Right ventricle myocardium superior (tissue), 1 donor: ENCODE measurements around the gene PARL. TPM values are rescaled to one million over a fixed set of nuclear protein-coding genes. Genes with fewer than 3 reads are reported as not detected.

ENCODE experiments used
- ATAC-seq: fragments of 200-7000 bp; cut with Tn5 transposase; one replicate; pipeline ENCODE4 v1.9.1; 2020; ENCODE audit warnings: mild to moderate bottlenecking; ENCODE audit not compliant: poor library complexity
- DNase-seq: peaks from one replicate; pipeline ENCODE4 v3.0.0-alpha.2; 2020
- intact Hi-C: fragments of 100-400 bp; cut with DNase I; formaldehyde crosslinking; loops from one replicate; pipeline ENCODE4 v1.11.2; 2022
- total RNA-seq: library from RNA; stranded (reverse); fragmentation: NEBNext Ultra II Directional; extraction: Animal tissue kit (Norgen Biotek cat#: 25700); gene quantifications from one replicate; pipeline ENCODE4 v1.2.1, GENCODE V29; 2021
- donor health status: DM: no; HTN: yes; CAD: no; lungs with severe emphysema.

PARL gene
- total RNA-seq, 1 donor from 2014 or later: 57.2 TPM

DNA sequence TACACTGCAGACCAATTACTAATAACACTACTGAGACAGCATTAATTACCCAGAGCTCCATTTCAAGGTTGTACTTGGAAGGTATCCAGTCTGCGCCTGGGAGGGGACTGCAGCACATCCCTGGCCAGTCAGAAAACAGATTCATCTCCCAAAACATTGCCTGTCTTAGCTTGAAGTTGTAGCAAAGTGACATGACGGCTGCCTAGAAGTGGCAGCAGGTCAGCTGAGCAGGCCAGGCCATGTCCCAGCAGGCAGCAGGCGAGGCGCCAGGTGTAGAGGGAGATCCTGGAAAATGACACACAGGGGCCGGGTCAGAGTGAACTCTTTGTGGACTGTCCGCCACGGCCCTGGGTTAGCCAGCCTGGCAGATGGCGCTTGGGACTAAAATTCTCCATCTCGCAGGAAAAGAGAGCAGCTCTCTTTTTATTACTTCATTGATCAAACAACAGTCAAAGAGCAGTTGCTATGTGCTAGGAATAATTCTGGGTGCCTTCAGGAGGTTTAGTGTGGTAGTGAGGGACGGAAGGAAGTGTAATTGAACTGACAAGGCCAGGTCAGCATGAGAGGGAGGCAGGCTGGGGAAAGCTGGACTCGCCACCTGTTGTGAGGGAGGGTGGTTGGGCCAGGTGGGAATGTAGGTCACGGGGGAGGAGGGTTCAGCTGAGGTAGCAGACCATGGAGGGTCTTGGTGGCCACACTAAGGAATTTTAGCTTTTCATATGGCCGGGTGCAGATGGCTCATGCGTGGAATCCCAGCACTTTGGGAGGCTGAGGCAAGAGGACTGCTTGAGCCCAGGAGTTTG is 58.0 kb downstream of the PARL start:
- ATAC-seq: peak; percentile 56
- intact Hi-C loops: no loop called here
- no peak for DNase-seq

DNA sequence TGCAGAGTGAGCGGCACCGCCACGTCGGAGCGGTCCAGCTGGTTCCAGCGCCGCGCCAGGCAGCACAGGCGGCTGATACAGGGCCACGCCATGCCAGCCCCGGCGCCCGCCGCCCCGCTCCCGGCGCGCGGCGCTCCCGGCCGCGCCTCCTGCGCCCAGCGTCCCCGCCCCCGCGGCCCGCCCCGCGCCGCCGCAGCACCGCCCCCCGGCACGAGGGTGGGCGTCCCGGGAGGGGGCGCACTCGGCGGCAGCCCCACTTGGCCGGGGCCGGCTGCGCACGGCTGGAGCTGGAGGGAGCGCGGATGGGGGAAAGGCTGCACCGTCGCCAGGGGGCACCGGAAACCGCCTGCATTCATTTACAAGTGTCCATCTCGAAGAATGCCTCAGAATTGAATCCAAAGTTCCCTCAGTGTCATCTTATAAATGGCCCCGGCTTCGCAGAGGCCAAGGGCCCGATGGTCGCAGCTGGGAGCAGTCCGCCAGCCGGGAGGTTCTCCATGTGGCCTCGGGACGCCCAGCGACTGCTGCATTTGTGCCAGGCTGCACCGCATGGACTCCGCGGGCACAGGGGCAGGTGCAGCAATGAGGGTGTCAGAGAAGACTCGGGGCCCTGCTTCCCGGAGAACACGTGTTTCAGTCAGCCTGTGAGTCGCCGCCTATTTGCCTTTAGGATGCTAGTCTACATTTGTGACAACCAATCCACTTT is 59.1 kb downstream of the PARL start, which contains the start of gene MAP6D1:
Gene MAP6D1, minus strand, starts transcription at position 122 of the 706 bp plus-strand sequence. Its CDS starts 30 bp downstream, at position 92.
- intact Hi-C loops: no loop called here
- DNase-seq (peak; percentile 60), ATAC-seq (peak; percentile 58)

DNA sequence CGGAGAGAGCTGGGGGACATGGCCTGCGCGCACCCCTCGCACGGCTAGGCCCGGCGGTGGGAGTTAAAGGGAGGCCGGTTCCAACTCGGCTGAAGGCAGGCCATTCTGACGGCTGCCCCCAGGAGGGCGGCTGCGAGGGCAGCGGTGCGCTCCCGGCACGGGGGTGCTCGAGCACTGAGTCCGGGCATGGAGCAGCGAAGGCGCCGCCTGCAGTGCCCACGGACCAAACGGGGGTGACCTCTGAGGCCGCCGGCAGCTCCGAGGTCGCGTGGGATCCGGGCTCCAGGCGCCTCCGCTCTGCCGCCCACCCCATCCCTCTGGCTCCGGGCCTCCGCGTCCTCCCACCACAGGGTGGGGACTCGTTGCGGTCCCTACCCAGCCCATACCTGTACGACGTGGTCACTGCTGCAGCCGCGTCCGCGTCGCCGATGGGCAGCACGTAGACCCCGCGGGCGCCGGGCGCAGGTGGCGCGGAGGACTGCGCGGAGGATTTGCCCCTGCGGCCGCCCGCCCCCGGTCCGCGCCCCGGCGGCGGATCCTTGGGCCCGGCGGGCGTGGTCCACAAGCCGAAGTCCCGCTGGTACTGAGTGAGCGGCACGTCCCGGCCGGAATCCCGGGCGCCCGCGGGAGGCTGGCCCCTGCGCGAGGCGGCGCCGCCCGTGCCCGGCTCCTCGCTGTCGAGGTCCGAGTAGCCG is 59.8 kb downstream of the PARL start:
- ATAC-seq (peak; percentile 38), DNase-seq (no peak)
- intact Hi-C loops: no loop called here

DNA sequence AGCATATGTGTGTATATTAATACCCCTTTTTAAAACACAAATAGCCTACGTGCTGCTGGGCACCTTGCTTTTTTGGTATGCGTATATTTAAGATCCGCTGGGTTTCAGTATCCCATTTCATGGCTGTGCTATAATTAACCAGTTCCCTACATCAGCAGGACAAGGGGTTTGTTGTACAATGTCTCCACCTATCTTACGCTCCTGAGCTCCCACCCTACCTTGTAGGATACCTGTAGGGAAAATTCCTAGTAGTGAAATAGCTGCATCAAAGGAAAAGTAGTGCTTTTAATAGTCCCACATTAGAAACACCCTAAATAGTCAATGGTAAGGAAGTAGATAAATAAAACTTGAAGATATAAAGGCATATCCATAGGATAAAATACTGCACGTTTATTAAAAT is 60.7 kb downstream of the PARL start:
- DNase-seq (no peak), ATAC-seq (no peak)
- intact Hi-C loops: no loop called here

DNA sequence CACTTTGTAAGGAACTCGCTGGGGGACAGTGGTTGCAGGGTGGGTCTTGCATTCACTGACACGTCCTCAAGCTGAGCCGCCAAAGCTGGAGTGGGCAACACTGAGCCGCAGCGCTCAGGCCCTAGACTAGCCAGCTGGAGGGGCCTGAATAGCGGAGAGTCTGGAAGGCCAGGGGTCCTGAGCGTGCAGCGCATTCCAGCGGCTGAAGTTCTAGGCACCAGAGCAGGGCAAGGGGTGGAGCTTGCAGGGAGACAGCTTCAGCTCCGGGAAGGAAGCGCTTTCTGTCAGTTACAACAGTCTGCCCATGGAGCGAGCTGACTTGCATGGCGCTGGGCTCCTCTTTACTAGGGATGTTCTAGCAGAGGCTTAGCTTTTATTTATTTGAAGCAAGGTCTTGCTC is 62.0 kb downstream of the PARL start:
- no peak for DNase-seq
- intact Hi-C loops: no loop called here
- ATAC-seq: no peak

DNA sequence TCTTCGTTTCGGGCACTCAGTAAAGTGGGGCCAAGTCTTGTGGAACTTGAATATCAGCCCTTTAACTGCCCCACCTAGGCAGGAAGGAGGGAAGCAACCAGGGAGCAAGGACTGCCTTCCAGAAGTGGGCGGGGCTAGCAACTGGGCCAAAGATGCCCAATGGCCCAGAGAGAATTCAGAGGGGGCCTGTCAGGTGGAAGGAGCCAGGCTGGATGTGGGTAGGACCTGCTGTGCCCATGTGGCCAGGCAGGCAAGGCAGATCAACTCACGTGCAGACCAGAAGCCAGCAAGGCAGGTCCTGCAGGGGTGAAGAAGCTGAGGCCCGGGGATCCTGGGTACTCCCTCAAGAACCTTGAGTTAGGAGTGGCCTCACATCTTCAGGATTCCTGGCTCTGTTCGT is 64.8 kb downstream of the PARL start:
- intact Hi-C loops: no loop called here
- DNase-seq: no peak
- ATAC-seq: no peak

DNA sequence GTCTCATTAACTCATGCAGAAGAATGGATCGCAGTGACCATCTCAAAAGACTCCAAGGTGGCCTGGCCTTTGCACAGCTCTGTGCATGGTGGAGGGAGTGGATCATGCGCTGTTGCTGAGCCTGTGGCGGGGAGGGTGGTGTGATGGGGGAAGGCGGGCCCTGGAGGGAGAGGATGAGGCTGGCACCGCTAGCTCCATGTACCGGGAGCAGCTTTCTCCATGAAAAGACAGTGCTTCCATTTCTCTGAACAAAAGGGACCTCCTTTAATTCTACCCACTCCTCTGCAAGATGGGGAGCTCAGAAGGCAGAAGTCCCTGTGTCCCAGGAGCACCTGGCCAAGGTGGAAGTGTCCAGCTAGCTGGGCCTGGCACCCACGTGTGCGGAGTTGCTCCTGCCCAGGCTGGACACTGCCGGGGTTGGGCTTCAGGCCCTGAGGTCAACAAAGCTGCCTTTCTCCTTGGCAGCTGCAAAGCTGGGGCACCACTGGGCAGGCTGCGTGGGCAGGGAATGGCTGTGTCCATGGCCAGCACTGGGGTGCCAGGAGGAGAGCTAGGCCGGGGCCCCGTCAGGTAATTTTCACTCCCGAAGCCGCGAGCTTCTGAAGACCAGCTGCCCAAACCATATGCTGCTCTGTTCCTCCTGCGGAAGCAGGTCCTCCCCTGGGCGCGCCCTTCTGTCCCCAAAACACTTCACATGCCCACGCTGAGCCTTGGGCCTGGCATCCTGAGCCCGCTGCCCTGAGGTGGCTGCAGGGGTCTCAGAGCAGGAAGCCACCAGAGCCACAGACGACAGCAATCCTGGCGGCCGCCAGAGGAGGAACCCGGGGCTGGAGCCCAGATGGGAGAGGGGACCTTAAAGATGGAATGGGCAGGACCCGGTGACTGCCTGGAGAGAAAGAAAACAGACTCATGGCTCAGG is 65.7 kb downstream of the PARL start:
- DNase-seq (no peak), ATAC-seq (no peak)
- intact Hi-C loops: no loop called here

DNA sequence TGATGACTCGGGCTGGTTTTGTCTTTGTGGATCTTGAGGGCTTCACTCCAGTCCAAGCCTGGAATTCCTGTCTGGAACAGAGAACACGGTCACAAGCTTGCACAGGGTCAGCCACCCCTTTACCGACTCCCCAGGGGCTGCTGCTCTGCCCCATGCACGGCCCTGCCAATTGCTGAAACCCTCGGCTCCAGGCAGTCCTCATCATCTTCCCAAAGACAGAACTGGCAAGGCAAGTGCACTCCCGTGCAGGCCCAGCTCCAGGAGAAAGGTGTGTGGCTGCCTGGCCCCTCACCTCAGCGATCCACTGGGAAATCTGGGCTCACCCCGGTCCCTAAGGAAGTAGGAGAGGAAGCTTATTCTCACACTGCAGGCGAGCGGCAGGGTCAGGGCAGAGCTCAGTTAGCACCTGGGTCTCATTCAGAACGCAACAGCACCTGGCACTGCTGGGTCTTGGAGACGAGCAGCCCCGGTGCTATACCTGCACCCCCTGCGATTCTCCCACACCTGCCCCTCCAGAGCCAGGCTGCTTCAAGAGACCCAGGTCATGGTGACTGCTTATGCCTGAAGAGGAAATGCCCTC is 66.5 kb downstream of the PARL start:
- intact Hi-C loops: no loop called here
- ATAC-seq (no peak), DNase-seq (no peak)

DNA sequence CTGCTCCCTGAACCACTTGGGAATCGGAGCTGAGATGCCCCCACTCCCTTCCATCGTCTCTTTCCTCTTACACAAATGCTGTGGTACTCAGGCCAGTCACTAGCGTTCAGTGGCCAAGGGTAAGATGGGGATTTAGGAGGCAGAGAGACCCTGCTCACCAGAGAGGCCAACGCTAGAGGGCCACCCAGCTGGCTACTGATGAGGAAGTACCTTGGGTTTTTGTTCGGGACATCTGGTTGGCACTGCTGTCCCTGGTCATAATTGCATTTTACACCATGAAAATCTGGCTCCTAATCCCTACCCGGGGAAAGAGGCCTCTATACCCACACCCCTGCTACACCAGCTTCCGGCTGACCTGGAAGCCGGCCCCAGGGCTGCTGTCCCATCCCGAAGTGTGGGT is 67.0 kb downstream of the PARL start:
- intact Hi-C loops: no loop called here
- DNase-seq (no peak), ATAC-seq (no peak)

DNA sequence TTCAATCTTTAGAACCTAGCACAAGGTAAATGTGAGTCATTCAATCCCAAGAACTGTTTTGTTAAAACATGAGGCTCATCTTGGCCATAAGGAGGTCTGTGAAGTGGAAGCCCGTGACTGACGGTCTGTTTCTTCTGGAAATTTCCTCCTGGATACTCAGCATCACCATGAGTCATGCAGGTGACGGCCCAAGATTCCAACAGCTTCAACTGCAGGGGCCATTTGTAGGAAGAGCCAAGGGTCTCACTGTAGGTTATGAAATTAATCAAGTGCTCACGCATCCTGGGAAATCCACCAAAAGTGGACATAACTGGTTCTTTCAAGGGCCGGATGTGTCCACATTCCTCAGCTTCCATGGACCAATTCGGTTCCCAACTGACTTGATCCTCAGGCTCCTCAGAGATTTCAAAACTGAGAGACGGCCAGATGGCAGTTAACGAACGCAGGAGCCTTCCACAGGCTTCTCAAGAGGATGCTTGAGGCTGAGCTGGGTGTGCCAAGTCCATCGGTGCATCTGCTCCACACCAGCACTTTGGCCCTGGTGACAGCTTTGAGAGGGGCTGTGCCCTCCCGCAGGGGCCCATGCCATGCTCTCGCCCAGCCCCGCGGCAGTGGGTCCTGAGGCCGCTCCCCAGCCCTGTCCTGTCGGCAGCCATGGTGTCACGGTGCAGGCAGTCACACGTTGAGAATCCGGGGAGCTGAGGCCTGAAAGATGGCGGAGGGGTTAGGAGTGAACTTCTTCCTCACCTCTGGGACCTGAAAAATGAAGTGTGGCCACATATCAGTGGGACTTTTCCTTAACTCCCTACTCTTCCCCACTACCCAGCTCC is 67.8 kb downstream of the PARL start:
- DNase-seq (no peak), ATAC-seq (no peak)
- intact Hi-C loops: no loop called here

DNA sequence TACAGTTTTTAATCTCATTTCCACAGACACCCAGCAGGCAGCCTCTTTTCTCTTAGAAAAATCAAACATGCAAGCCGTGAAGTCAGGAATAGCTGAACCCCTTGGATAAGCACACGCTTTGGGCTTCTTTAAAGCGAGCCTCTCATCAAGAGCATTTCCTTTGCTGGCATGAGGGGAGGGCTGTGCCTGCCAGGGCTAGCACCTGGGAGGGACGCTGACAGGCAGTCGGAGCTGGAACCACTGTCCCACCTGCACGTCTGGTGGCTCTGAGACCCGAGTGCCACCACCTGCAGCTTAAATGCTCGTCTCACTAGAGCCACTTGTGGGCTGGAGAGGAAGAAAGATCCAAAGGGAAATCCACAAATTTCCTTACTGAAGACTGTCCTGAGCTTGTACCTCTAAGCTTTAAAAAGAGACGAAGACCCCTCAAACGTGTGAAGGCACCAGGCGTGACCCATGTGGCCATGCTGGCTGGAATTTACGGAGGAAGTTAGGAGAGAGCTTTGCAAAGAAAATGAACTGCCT is 68.7 kb downstream of the PARL start:
- no peak for ATAC-seq
- intact Hi-C loops: no loop called here
- no peak for DNase-seq

DNA sequence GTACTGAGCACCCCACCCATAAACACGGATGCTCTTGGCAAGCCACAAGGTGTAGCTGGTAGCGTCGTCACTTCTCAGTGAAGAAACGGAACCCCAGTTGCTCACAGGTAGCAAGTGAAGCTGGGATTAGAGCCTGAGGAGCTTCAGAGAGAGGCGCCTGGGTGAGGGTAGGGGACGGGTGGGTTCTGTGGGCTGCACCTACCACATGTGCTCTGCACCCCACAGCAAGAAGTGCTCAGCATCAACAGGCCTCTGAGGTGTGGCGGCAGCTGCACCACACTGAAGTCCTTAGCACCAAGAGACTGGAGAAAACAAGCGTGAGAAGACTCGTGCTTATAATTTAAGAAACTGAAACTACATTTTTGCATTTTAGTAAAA is 69.1 kb downstream of the PARL start:
- DNase-seq: no peak
- ATAC-seq: no peak
- intact Hi-C loops: no loop called here

DNA sequence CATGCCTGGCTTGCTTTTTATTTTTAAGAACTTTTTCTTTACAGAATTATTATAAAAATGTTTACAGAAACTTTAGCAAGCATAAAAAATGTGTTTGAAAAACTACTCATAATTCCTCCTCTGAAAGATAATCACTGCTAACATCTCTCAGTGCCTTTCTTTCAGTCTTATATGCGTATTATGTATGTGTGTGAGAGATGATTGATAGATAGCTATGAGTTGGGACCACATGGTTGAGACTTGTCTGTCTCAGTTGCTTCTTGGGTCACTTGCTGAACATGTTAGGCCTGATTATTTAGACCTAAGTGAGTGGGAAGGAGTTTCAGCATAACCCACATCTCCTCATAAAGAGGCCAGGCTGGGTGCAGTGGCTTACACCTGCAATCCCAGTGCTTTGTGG is 70.4 kb downstream of the PARL start:
- no peak for ATAC-seq
- no peak for DNase-seq
- intact Hi-C loops: no loop called here

DNA sequence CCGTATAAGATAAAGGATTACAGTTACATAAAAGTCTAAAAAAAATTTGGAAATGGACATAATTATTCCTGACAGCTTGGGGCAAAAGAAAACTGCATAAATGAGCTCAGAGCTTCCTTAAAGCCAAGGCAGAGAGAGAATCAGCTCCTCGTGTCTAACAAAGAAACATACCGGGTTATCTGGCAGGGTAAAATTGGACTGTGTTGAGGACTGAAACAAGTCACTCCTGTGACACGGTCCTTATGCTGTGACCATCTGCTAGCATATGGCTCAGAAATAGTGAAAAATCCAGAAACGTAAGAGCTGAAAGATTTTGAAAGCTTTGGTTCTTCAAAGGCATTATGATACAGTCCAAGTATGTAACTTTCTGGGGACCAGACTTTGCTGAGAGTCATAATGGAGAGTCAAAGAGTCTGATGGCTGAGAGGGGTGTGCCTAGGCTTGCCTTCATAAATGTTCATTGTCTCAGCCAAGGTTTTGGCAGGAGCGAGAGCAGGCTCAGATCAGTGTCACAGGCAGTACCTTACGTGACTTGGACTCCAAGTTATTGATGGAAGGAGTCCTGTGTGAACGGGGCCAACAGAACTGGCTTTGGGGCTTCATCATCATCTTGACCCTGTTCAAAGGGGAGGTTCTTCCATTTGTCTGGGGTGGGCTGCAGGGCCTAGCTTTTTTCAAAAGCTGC is 71.8 kb downstream of the PARL start:
- DNase-seq (no peak), ATAC-seq (peak; percentile 23)
- intact Hi-C loops: no loop called here

DNA sequence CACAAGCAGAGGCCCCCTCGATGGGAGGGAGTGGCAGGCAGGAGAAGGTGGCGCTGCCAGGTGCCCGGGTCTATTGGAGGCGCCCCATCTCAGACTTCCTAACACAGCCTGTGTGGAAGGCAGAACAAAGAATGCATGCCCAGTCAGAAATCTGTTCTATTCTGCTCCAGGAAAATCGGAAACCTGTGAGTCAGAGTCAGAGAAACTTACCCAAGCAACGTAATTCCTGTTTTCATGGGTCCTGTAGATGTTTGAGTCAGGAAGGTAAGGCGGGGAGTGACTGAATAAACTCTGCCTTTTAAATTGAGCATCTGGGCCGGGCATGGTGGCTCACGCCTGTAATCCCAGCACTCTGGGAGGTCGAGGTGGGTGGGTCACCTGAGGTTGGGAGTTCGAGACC is 73.0 kb downstream of the PARL start:
- intact Hi-C loops: no loop called here
- DNase-seq: no peak

DNA sequence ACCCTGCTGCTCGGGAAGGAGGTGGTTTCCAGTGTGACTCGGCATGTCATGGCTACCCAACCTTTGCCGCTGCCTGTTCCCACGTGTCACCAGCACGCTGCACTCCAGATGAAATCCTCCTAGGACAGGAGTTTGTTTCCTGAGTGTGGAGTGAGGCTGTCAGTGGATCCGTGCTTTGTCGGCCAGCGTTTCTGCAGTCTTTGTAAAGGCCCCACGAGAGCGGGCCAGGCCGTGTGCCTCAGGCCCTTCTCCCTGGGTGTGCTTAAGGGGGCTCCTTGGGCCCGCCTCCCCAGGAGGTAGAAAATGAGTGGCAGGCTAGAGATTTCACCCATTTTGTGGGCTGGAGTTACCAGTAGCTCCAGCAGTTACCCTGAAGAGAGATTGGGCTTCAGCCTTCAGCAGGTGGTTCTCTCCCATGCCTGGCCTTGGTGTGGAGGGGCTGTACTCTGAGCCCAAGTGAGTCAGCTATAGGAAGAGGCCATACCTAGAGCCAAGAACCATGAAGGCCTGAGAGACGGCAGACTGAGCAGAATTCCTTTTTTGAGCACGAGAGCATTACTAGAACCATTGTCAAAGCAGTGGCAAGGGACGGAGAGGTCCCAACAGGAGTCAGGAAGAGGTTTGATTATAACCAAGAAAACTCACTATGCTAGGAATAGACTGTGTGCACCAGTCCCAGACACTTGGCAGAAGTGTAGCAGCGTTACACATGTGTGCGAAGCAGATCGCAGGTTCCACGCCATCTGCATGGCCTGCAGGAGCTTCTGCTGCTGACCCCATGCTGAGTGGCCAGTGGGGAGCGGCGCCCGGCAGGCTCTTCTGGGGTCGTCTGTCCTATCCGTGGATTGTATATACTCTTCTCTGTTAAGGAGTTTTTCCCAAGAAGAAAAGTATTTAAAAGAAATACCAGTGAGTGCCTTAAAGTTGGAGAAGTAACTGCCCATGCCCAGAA is 73.8 kb downstream of the PARL start:
- intact Hi-C loops: no loop called here
- DNase-seq (no peak), ATAC-seq (no peak)

More for the DNA sequence above, 73.0 kb downstream of the PARL start:
- no peak for ATAC-seq
